HG03469 (cell line): ENCODE measurements around the gene OCA2.

ENCODE experiments used
- ATAC-seq: cut with Tn5 transposase; IDR thresholded peaks from one replicate; pipeline ENCODE4 v1.9.1; 2021; ENCODE audit warnings: mild to moderate bottlenecking, moderate library complexity, moderate number of reproducible peaks; ENCODE audit not compliant: unreplicated experiment

Gene OCA2

DNA sequence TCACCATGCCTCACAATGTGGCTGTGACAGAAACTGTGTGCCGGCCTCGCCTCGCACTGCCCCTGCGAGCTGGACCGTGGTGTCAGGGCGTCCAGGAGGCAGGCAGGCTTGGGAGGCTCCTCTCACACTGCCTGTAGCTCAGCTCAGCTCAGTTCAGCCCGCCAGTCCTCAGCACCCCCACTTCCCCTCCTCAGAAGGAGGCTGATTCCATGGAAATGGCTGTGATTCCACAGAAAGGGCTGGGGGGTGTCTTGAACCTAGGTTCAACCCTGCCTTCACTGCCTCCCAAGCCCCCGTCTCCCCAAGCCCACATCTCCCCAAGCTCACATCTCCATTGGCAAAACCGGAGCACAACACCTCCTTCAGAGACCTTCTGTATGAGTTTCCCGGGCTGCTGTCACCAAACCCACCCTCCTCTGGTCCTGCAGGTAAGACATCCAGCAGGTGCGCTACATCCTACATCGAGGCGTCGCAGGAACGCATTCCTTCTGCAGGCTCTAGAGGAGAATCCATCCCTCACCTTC lies 94.0 kb downstream of the OCA2 start:
- no peak for ATAC-seq

DNA sequence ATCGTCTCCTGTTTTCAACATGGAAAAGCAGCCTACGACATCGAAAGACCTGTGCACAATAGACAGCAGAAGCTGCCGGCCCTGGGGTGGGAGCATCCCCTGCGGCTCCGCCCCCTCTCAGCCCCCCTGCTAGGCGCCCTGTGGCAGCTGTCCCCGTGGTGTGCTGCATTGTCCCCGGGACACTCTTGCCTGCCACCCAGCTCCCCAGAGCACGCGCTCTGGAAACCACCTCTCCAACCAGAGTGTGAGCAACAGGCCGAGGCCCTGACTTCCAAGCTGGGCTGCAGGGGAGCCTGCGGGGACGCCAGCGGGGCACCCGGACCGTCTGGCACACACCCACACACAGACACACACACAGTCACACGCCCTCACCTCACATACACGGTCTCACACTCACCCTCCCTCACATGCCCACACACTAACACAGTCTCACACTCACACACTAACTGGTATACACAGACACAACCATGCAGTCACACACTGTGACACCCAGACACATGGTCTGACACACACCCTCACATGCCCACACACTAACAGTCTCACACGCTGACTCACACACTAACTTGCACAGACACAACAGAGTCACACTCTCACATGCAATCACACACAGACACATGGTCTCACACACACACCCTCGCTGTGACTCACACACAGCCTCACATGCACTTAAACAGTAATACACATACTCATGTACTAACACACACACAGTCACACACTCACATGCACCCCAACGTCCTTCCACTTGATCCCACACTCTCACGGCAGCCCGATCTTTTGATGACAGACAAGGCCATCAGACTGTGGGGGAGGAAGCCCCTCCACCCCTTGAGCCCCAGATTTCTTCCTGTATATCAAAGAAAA lies 94.7 kb downstream of the OCA2 start:
- no peak for ATAC-seq

DNA sequence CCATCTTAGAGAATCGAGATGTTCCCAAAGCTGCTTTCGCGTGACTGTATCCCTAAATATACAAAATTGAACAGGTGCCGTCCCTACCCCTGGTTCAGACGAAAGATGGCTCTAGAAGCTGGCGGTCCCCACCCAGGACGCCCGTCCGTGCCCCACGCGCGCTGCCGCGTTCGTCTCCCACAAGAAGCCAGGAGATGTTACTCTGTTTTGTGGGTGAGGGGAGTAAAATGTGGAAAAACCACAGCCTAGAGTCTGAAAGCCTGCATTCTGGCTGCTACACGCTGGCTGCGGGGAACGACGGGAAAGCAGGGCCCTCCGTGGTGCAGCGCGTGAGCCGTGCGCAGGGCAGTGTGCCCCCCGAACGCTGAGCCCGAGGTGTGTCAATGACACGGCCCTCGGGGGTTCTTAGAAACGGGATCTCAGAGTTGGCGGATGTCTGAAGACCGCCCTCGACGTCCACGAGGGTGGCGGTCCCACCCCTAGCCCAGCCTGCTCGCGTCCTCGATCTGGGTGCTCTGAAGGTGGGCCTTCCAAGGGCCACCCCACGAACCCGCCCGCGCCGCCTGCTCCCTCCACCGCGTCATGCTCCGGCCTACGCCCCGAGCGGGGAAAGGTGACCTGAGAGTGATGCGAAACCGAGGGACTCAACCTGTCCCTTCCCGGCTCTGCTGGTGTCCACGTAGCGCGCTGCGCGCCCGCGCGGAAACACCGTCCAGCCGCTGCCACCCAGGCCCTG lies 95.6 kb downstream of the OCA2 start:
- ATAC-seq: no peak

DNA sequence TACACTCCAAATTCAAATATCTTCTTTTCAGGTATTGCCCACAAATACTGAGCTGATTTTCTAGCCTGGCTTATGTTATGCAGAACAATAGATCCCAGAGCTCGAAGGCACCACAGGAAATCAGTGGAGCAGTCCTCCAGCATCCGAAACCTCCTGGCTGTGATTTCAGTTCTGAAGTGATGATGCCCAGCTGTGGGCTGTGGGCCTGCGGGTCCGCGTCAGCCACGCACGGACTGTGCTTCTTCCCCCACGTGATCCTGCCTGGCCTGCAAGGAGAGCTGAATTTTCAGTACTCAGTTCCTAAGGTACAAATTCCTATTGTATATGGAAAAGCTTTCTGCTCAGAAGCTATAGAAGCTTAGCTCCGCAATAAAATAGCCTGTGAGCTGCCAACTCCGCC lies 96.2 kb downstream of the OCA2 start:
- no peak for ATAC-seq

DNA sequence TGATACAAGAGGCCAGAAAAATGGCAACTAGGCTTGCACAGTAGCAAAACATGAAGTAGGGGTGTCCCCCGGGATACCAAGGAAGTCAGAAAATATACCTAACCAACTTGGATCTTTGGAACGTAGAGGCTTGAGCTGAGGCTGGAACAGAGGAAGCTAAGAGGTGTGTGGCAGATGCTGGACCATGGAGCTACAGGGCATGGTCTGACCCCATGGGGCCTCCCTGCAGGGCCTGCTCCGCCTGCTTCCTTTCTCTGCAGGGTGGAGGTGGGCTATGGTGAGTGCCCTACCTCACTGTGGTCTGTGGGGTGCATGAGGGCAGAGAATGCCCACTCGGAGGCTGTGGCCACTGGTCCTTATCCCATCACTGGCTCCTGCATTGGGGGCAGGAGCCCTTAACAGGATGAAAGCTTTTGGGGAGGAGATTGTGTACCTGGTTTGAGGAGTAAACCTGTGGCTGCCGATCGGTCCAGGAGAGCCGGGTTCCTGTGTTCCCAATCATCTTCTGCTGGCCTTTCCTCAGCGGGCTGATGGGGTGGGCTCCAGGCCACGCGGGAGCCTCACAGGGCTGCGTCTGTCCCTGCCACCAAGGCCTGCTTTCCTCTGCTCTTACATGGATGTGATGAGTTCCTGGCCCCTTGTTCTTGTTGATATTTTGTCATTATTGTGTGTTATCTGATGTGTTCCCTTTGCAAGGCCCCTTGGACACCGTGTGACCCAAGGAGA lies 96.8 kb downstream of the OCA2 start:
- ATAC-seq: no peak

DNA sequence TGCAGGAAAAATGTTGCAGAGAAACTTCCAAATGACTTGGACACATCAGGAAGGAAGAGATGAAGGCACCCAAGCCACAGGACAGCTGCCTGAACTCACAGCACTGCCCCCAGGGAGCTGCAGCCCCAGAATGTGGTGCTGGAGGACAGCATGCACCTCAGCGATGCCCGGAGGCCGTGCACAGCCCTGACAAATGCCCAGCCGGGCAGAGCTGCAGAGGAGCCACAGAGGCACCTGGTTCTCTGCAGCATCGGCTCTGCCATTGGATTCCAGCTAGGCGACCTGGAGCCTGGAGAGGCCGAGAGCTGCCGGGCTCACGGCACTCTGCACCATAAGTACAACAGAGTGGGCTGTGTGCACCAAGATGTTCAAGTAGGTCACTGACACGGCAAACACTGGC lies 97.5 kb downstream of the OCA2 start:
- no peak for ATAC-seq

DNA sequence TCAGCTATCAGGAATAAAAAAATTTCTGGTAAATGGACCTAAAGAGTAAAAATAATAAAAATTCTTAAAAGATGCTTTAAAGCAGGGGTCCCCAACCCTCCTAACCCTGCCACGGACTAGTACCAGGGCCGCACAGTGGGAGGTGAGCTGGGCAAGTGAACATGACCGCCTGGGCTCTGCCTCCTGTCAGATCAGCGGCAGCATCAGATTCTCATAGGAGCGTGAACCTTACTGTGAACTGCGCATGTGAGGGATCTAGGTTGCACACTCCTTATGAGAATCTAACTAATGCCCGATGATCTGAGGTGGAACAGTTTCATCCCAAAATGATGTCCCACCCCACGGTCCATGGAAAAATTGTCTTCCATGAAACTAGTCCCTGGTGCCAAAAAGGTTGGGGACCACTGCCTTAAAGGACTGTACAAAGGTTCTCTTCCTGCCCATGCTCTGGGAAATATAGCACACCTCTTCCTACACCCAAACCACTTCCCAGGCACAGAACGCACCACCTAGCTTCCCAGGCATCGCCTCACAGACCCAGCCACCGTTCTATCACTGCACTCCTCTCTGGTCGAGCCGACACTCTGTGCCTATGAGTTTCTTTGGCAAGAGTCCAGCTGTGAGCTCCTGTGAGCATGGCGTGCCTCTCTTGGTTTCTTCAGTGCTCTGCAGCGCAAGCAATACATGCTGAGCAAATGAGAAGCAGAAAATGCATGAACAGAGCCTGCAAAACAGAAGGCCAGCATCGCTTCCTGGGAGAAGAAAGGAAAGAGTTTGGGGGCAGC lies 104.9 kb downstream of the OCA2 start:
- no peak for ATAC-seq

DNA sequence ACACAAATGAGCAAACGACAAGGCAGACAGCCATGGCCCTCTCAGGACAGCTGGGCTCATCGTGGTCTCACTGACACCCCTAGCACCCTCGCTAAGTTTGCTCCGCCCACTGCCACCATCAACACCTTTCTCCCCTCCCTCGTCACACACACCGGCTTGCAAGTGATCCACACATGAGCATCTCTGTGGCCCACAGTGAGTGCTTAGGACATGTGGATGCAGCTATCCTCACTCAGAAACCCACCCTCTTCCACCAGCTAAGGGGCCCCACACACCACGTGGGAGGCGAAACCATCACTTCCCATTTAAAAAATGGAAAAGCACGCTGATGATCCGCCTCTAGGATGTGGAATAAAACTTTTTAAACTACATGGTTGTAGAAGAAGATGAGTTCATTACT lies 105.6 kb downstream of the OCA2 start:
- ATAC-seq: no peak

DNA sequence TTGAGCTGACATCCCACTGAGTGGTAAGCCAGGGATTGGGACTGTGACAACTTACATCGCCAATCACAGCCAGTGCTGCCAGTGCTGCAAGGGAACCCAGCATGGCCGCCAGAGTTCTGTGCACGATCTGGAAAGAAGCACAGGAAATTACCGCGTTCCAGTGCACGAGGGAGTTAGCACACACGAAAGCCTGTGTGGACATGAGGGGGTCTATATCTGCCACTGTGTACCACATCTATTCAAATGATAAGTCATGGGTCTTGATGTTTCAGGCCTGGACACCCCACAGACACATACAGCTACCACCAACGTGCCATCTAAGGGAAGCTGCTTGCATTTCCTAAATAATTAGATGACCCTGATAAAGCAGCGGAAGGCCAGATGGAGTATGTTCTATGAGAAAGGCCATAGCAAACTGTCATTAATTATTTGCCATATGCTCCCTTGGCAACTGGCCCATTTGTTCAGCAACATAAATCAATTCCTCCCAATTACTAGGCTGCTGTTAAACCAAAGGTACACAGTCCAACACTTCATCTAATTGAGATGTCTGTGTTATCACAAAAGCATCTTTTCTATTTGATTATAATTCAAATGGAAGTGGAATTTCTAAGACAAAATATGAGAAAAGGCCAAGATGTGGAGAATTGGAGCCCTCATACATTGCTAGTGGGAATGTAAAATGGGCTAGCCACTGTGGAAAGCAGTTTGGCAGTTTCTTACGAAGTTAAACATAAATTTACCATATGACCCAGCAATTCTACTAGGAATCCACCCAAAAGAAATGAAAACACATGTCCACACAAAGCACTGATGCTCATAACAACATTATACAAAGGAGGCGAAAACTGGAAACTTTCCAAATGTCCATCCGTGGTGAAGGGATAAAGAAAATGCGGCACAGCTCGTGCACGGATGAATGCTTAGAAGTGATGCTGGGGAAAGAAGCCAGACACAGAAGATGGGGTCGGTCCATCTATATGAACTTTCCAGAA lies 108.3 kb downstream of the OCA2 start:
- no peak for ATAC-seq

DNA sequence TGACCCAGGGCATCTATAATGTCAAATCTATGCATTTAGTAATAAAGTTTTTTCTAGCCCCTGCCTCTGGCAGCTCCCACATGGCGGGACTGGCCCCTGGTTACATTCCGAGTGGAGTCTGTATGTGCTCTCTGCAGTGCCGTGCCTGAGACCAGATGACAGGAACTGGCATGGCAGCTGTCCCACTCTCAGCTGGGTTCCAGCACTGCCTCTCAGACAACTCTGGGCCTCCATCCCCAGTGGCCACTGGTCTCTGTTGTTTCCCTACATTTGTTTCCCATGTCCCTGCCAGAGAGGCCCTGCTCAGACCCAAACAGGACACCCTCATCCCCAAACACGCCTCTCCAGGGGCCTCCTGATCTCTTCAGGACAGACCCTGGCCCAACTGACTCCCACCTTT lies 109.3 kb downstream of the OCA2 start:
- ATAC-seq: no peak

DNA sequence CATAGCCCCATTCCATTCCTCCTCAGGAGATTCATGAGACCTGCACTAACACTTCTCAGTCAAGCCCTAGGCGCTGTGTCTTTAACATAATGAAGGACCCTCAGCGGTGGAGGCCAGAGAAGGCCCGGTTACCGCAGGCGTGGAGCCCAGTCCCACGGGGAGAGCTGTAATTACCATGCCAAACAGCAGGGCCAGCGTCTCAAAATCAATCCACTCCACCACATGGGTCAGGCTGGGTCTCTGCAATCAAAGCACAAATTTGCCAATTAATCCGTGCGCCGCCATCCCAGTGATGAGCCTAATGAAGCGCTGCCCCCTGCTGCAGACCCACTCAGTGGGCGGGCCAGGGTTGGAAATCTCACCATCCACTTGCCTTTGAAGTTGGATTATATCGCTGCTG lies 109.7 kb downstream of the OCA2 start:
- ATAC-seq: no peak

DNA sequence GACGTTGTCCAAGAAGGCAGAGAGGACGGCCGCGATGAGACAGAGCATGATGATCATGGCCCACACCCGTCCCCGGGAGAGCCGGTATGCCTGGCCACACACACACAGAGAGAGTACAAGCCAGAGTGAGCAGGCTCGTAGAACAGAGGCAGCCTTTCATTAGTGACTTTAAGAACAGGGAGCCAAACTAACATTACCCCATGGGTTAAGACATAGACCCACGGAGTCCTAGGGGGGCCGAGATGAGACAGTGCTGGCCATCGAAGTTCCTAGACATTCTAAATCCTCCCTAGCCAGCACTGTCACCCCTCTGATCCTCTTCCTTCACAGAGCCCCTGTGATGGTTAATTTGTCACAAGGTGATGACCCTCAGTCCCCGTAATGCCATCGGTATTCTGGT lies 114.0 kb downstream of the OCA2 start:
- ATAC-seq: no peak

DNA sequence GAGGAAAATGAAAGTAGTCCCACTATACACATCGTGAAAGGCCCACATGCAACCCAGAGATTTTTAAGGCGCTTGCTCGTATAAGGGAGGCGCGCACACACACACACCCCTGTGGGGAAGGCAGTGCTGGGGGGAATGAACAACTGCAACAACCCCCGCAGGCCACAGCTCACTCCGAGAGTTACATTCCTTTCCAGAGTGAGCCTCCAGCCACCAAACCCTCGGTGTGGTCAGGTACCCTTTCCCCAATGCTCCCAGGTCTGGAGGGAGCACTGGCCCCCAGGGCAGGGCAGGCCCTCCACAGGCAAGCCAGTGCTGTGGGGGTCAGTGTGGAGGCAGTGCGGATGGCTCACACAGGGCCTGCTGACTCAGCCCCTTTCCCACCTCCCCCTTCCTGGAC lies 115.6 kb downstream of the OCA2 start:
- ATAC-seq: no peak

DNA sequence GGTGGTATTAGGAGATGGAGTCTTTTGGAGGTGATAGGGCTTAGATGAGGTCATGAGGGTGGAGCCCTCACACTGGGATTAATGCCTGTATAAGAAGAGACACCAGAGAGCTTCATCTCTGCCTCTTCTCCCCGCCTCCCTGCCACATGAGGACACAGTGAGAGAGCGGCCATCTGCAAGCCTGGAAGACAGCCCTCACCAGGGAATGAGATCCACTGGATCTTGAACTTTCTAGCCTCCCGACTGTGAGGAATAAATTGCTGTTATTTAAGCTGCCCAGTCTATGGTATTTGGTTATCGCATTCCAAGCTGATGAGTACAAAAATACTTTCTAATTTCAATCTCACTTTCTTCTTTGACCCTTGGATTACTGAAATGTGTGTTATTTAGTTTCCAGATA lies 121.4 kb downstream of the OCA2 start:
- no peak for ATAC-seq

DNA sequence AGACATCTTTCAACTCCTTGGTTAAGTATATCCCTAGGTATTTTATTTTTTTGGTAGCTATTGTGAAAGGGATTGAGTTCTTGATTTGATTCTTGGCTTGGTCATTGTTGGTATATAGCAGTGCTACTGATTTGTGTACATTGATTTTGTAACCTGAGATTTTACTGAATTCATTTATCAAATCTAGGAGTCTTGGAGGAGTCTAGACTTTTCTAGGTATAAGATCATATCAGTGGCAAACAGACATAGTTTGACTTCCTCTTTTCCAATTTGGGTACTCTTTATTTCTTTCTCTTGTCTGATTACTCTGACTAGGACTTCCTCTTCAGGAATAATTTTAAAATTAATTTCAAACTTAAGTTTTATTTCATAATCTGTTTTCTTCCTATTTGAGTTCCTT lies 125.2 kb downstream of the OCA2 start:
- no peak for ATAC-seq

DNA sequence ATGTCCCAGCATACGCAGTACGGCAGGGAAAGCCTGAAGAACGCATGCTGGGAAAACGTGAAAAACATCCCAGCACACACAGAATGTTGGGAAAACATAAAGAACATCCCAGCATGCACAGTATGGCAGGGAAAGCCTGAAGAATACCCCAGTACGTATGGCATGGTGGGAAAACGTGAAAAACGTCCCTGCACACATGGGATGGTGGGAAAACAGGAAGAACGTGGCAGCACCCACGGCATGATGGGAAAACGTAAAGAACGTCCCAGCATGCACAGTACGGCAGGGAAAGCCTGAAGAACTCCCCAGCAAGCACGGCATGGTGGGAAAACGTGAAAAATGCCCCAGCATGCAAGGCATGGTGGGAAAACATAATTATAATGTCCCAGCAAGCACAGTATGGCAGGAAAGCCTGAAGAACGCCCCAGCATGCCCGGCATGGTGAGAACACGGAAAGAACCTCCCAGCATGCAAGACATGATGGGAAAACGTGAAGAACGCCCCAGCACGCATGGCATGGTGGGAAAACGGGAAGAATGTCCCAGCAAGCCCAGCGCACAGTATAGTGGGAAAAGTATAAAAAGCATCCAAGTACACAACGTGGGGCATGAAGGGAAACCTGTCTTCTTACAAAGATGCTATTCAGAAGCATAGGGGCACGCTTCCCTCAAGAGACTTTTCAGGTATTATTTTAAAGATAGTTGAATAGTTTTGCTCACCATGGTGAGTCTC lies 128.3 kb downstream of the OCA2 start:
- no peak for ATAC-seq

DNA sequence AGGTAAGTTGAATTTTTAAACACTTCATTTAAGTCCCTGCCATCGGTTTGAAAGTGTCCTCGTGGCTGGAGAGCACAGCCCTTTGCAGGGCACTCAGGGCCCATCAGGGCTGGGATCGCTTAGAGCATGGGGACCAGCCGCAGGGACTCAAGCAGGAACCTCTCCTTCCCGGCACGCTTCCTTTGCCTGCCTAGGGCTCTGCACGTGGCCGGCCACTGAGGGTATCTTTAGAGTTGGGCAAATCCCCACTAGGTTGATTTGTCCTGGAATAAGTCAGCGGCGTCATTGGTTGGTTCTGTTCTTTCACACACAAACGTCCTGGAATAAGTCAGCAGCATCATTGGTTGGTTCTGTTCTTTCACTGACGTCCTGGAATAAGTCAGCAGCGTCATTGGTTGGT lies 131.6 kb downstream of the OCA2 start:
- no peak for ATAC-seq

DNA sequence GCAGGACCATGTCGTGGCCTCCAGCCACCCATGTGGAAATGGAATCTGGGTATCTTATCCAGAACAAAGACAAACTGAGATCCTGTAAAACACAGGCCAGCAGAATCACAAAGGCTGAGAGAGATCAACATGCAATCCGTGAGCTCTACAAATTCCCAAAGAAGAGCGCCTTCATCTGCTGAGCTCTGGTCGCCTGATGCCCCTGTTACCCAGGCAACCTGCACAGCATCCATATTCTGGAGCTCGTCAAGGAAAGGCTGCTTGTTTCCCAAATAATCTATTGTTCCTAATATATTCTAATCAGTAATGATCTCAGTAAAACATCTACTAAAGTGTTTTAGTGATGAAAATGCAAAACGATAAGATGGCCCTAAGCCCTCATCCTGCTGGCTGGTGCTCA lies 133.6 kb downstream of the OCA2 start:
- no peak for ATAC-seq

DNA sequence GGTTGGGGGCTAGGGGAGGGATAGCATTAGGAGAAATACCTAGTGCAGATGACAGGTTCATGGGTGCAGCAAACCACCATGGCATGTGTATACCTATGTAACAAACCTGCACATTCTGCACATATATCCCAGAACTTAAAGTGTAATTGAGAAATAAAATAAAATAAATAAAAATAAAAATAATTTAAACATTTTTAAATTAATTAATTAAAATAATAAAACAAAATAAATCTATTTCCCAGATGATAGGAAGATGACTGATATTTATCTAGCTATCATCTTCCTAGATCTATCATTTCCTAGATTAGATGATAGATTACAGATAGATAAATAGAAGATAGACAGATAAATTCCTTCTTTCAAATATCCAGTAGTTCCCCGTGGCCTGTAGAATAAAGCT lies 137.3 kb downstream of the OCA2 start:
- no peak for ATAC-seq
